ENCODE data around the gene GLB1L3. TPM values are rescaled to one million over a fixed set of nuclear protein-coding genes. Genes with fewer than 3 reads are reported as not detected.

GLB1L3 gene
- total RNA-seq, 1 experiment from 2014 or later = not detected

- H3K79me2 ChIP-seq (ENCODE audit: insufficient read depth, low read length) = 0 out of 2 replicates have a peak, but pooled peaks cover 4% of the 10 kb centered on the region
- no peaks in the 10 kb centered on the region for H3K9me3 ChIP-seq (ENCODE audit: control insufficient read depth in 1 of 2, insufficient read depth in 1 of 2, low read depth in 1 of 2, low read length in 2 of 2)
- peak overlapping the region; percentile 72 for H3K9ac ChIP-seq (ENCODE audit: low read length)
- DNase-seq (ENCODE audit: low read depth, low spot score) = no peak
- RAD21 ChIA-PET (ENCODE audit: low non-redundant PET in 1 of 2, low total read pairs in 2 of 2, uncharacterized antibody in 2 of 2, unreplicated experiment in 2 of 2) = no interaction called here
- peaks cover 17 to 38% of the 10 kb centered on the region in 2 experiments; a peak in 3 of 4 replicates for H3K4me1 ChIP-seq (ENCODE audit: control insufficient read depth in 1 of 2, insufficient read depth in 2 of 2, low read length in 2 of 2)
- BruUV-seq (replicated peaks) = no TSS peak
- POLR2A ChIA-PET = no interaction called here
- H3K27ac ChIP-seq (ENCODE audit: low read depth, low read length) = peak overlapping the region; percentile 14; the same call in 1 of the 2 replicates
- no peaks in the 10 kb centered on the region for H3K36me3 ChIP-seq (ENCODE audit: control insufficient read depth in 1 of 2, insufficient read depth in 2 of 2, low read length in 2 of 2)
- TF ChIP-seq, protein P1, sequence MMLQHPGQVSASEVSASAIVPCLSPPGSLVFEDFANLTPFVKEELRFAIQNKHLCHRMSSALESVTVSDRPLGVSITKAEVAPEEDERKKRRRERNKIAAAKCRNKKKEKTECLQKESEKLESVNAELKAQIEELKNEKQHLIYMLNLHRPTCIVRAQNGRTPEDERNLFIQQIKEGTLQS (IDR thresholded peaks at IDR 0.05) = no peak
- TF ChIP-seq RAD21 (IDR thresholded peaks at IDR 0.05; ENCODE audit: low read depth) = peak; percentile 32; the same call in 1 of the 2 replicates
- TF ChIP-seq ZFX (IDR thresholded peaks at IDR 0.05) = peak; percentile 36; the same call in 1 of the 2 replicates
- TF ChIP-seq, protein P2, sequence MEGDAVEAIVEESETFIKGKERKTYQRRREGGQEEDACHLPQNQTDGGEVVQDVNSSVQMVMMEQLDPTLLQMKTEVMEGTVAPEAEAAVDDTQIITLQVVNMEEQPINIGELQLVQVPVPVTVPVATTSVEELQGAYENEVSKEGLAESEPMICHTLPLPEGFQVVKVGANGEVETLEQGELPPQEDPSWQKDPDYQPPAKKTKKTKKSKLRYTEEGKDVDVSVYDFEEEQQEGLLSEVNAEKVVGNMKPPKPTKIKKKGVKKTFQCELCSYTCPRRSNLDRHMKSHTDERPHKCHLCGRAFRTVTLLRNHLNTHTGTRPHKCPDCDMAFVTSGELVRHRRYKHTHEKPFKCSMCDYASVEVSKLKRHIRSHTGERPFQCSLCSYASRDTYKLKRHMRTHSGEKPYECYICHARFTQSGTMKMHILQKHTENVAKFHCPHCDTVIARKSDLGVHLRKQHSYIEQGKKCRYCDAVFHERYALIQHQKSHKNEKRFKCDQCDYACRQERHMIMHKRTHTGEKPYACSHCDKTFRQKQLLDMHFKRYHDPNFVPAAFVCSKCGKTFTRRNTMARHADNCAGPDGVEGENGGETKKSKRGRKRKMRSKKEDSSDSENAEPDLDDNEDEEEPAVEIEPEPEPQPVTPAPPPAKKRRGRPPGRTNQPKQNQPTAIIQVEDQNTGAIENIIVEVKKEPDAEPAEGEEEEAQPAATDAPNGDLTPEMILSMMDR (IDR thresholded peaks at IDR 0.05 in 2 of 3, conservative IDR thresholded peaks at IDR 0.05 in 1 of 3; ENCODE audit: borderline replicate concordance in 1 of 3, insufficient read depth in 1 of 3, low read depth in 2 of 3, low read length in 2 of 3) = peak; percentile 14 to 27 (median 26); a peak in 3 of 6 replicates
- no peak overlapping the region for H2AFZ ChIP-seq (ENCODE audit: low read depth, low read length, poor library complexity, severe bottlenecking)
- peak; percentile 64 for ATAC-seq
- H3K9me2 ChIP-seq (ENCODE audit: insufficient read depth) = no peaks in the 10 kb centered on the region
- peak overlapping the region; percentile 93 for H3K4me2 ChIP-seq (ENCODE audit: low read length)
- H3K4me3 ChIP-seq (replicated peaks in 1 of 2; ENCODE audit: low read depth in 1 of 2, low read length in 2 of 2) = peak overlapping the region; percentile 67 to 71
- H3K27me3 ChIP-seq (ENCODE audit: insufficient read depth, low read length) = no peaks in the 10 kb centered on the region
- intact Hi-C loops (cut with micrococcal nuclease) = loop anchor here (2.0 to 10.0 kb wide), 2 partner anchors 107 to 323 kb away; partner anchors contain the start of gene VPS26B
- no peaks in the 10 kb centered on the region for H4K20me1 ChIP-seq (ENCODE audit: insufficient read depth)
- CTCF ChIA-PET = no interaction called here
Observed at GRCh38 chr11:134332189-134332631, 56.0 kb downstream of the GLB1L3 start.

DNA sequence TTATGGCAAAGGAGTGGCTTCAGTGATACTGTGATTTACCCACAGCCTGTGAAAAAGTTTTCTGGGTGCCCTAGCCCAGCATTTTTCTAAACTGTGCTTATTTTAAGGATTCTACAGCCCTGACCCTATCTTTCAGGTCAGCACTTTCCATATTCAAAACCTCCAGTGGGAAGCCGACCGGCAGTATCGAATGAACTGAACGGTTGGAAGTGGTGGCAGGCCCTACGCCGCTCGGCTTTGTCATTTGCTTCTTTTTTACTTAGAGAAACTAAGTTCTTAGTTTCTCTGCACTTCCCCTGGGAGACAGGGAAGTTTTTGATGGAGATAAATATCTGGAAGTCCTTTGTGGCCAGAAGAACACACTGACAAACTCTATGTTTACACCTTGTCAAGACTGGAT lies 56.6 kb downstream of the GLB1L3 start:
- H3K36me3 ChIP-seq (ENCODE audit: control insufficient read depth in 1 of 2, insufficient read depth in 2 of 2, low read length in 2 of 2) = no peaks in the 10 kb centered on the region
- peak overlapping the region; percentile 67 to 71 for H3K4me3 ChIP-seq (replicated peaks in 1 of 2; ENCODE audit: low read depth in 1 of 2, low read length in 2 of 2)
- no peak for ATAC-seq
- peak overlapping the region; percentile 93 for H3K4me2 ChIP-seq (ENCODE audit: low read length)
- H4K20me1 ChIP-seq (ENCODE audit: insufficient read depth) = no peaks in the 10 kb centered on the region
- RAD21 ChIA-PET (ENCODE audit: low non-redundant PET in 1 of 2, low total read pairs in 2 of 2, uncharacterized antibody in 2 of 2, unreplicated experiment in 2 of 2) = no interaction called here
- H3K9me3 ChIP-seq (ENCODE audit: control insufficient read depth in 1 of 2, insufficient read depth in 1 of 2, low read depth in 1 of 2, low read length in 2 of 2) = no peaks in the 10 kb centered on the region
- POLR2A ChIA-PET = no interaction called here
- H3K9me2 ChIP-seq (ENCODE audit: insufficient read depth) = no peaks in the 10 kb centered on the region
- CTCF ChIA-PET = no interaction called here
- H3K27ac ChIP-seq (ENCODE audit: low read depth, low read length) = no peak overlapping the region
- H3K27me3 ChIP-seq (ENCODE audit: insufficient read depth, low read length) = no peaks in the 10 kb centered on the region
- H3K79me2 ChIP-seq (ENCODE audit: insufficient read depth, low read length) = 0 out of 2 replicates have a peak, but pooled peaks cover 4% of the 10 kb centered on the region
- BruUV-seq (replicated peaks) = TSS peak; percentile 39
- intact Hi-C loops (cut with micrococcal nuclease) = loop anchor here (2.0 to 10.0 kb wide), 2 partner anchors 108 to 322 kb away; partner anchors contain the start of gene VPS26B
- peak overlapping the region; percentile 72 for H3K9ac ChIP-seq (ENCODE audit: low read length)
- no peak overlapping the region for H2AFZ ChIP-seq (ENCODE audit: low read depth, low read length, poor library complexity, severe bottlenecking)
- DNase-seq (ENCODE audit: low read depth, low spot score) = no peak
- peaks cover 17 to 38% of the 10 kb centered on the region in 2 experiments; a peak in 3 of 4 replicates for H3K4me1 ChIP-seq (ENCODE audit: control insufficient read depth in 1 of 2, insufficient read depth in 2 of 2, low read length in 2 of 2)
- TF ChIP-seq CBX3 (IDR thresholded peaks at IDR 0.05; ENCODE audit: low read depth) (no peak), TCF7L2 (IDR thresholded peaks at IDR 0.05; ENCODE audit: borderline replicate concordance, extremely low read depth, insufficient read depth, insufficient read length) (no peak), EGR1 (IDR thresholded peaks at IDR 0.05; ENCODE audit: low read depth) (no peak), EZH2phosphoT487 (IDR thresholded peaks at IDR 0.05; ENCODE audit: borderline replicate concordance) (no peak), SP1 (IDR thresholded peaks at IDR 0.05; ENCODE audit: low read depth) (no peak)
- TF ChIP-seq, protein P3, sequence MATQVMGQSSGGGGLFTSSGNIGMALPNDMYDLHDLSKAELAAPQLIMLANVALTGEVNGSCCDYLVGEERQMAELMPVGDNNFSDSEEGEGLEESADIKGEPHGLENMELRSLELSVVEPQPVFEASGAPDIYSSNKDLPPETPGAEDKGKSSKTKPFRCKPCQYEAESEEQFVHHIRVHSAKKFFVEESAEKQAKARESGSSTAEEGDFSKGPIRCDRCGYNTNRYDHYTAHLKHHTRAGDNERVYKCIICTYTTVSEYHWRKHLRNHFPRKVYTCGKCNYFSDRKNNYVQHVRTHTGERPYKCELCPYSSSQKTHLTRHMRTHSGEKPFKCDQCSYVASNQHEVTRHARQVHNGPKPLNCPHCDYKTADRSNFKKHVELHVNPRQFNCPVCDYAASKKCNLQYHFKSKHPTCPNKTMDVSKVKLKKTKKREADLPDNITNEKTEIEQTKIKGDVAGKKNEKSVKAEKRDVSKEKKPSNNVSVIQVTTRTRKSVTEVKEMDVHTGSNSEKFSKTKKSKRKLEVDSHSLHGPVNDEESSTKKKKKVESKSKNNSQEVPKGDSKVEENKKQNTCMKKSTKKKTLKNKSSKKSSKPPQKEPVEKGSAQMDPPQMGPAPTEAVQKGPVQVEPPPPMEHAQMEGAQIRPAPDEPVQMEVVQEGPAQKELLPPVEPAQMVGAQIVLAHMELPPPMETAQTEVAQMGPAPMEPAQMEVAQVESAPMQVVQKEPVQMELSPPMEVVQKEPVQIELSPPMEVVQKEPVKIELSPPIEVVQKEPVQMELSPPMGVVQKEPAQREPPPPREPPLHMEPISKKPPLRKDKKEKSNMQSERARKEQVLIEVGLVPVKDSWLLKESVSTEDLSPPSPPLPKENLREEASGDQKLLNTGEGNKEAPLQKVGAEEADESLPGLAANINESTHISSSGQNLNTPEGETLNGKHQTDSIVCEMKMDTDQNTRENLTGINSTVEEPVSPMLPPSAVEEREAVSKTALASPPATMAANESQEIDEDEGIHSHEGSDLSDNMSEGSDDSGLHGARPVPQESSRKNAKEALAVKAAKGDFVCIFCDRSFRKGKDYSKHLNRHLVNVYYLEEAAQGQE (IDR thresholded peaks at IDR 0.05; ENCODE audit: low read depth) = no peak
- TF ChIP-seq, protein P4, sequence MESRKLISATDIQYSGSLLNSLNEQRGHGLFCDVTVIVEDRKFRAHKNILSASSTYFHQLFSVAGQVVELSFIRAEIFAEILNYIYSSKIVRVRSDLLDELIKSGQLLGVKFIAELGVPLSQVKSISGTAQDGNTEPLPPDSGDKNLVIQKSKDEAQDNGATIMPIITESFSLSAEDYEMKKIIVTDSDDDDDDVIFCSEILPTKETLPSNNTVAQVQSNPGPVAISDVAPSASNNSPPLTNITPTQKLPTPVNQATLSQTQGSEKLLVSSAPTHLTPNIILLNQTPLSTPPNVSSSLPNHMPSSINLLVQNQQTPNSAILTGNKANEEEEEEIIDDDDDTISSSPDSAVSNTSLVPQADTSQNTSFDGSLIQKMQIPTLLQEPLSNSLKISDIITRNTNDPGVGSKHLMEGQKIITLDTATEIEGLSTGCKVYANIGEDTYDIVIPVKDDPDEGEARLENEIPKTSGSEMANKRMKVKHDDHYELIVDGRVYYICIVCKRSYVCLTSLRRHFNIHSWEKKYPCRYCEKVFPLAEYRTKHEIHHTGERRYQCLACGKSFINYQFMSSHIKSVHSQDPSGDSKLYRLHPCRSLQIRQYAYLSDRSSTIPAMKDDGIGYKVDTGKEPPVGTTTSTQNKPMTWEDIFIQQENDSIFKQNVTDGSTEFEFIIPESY (IDR thresholded peaks at IDR 0.05; ENCODE audit: extremely low read depth, insufficient replicate concordance, low read length) = no peak
